Activated CD4-positive, alpha-beta T cell treated with anti-CD3 and anti-CD28 coated beads, Interleukin-2, Interleukin-4, amounts not matched to agents 100 ng/mL and 50 ng/mL, durations not matched to agents 16 hours and 8 hours (primary cell): Measurements from ENCODE around the gene CAMK1.

Experiments used
- DNase-seq: peaks from one replicate; pipeline ENCODE4 v3.0.0-alpha.2; 2020; ENCODE audit warnings: low spot score

Gene CAMK1

DNA sequence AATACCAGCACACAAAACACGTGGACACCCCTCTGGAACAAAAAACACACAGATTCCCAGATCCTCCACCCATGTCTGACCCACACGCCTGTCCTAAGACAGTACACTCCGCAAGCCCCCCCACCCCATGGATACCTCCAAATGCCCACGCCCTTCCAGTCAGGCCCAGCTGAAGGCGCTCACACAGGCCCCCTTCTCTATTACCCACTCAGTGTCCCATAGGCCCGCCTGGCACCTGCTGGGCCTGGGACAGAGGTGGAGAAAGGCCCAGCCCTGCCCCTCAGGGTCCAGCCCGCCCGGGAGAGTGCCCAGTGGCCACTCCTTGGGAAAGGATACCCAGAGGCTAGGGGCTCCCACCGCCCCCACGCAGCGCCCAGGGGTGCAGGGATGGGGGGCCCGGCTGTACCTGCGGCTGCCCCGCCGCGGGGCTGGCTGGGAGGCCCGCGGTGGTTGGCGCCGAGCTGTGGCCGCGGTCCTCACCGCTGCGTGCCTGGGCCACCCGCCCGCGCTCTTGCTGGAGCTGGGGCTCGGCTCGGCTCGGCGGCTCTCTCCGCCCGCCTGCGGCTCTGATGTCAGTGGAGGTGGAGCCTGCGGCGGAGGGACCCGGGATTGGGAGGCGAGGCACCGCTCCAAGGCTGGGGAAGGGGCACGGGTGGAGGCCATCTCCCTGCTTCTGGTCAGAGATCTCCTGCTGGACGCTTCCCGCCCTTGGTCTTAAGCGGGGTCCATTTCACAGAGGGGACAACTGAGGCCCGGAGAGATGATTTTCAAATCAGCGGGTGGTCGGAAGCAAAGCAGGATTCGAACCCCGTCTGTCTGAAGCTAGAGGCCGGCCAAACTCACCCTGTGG is at the start of gene CAMK1:
Gene CAMK1 (minus strand): TSS at position 522 of the 850 bp plus-strand sequence. CDS start 2,198 bp downstream, outside the sequence.
- peak; percentile 64 for DNase-seq

DNA sequence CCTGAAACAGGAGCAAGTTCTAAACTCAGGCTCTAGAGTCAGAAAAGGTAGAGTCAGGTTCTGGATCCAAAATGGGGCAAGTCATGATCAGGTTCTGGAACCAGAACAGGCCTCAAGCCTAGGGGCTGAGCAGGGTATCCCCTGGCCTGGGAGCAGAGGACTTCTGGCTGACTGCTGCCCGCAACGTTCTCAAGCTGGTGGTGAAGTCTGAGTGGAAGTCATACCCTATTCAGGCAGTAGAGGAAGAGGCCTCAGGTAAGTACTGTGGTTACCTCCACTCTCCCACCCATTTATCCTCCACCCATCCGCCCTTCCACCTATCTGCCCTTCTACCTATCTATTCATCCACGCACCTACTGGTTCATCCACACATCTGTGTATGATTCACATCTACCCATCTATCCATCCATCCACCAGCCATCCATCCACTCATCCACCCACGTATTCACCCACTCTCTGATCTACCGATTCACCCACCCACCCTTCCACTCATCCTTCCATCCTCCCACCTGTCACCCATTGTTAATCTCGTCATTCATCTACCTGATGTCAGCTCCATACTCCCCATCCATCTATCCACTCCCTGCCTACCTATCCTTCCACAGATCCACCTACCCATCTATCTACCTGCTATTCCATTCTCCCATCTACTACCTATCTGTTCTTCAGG is 49.1 kb upstream of the CAMK1 start:
- DNase-seq = no peak

DNA sequence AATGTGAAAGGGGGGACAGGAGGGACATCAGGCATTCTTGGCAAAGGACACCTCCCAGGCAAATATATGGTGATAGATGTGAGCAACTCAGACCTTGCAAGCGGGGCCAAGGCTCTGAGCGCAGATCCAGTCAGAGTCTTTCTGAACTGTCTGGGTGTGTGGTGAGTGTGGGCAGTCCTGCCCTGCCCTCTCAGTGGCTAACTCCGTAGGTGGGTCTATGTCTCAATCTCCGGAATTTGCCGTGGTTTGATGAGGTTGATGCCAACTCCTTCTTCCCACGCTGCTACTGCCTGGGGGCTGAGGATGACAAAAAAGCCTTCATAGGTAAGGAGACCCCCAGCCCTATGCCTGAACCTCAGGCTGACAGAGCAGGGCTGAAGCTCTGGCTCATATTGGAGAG is 47.7 kb upstream of the CAMK1 start:
- no peak for DNase-seq

DNA sequence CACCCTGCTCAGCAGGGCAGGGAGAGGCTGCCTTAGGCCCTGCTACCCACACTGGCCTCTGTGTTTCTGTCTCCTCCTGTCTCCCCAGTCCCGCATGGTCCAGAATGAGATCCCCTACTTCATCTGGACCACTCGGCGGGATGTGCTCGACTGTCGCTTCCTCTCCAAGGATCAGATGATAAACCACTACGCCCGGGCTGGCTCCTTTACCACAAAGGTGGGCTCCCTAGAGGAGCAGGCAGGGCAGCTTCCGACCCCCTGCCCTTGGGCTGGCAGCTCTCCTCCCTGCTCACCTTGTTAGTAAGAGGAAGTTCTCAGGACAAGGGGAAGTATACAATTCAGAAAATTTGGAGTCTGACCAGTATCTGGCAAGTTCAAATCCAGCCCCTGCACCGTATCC is 46.2 kb upstream of the CAMK1 start:
- no peak for DNase-seq

DNA sequence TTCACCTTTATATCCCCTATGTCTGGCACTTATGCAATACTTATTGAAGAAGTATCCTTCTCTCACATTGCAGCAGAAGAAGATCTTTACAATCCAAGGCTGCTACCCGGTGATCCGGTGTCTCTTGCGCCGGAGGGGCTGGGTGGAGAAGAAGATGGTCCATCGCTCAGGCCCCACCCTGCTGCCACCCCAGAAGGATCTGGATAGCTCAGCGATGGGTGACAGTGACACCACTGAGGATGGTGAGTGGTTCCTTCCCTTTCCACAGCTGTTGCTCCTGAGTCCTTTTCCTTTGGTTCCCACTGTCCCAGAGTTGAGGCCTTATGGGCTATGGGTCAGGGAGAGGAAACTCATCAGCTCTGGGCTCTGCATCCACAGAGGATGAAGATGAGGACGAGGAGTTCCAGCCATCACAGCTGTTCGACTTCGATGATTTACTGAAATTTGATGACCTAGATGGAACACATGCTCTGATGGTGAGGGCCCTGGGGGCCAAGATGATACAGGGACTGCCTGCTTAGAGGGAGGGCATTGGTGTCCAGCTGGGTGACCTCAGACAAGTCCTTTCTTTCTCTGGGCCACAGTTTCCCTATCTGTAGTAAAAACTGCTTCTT is 43.2 kb upstream of the CAMK1 start:
- DNase-seq = no peak

DNA sequence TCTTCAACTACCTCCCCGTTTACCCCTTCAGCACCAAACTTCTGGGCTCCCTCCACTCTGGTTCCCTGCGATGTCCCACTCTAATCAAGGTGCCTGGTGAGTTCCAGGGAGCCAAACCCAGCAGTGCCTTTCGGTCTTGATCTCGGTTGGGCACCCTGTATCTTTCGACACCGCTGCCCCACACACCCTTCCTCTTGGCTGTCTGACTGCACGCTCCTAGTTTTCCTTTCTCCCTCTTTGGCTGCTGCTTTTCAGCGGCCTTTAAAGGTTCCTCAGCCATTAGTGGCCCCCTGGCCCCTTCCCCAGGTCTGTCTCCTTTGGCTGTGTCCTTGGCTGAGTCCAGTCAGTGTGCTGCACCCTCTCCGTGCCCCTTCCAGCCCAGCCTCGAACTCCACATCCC is 41.1 kb upstream of the CAMK1 start:
- DNase-seq = no peak

DNA sequence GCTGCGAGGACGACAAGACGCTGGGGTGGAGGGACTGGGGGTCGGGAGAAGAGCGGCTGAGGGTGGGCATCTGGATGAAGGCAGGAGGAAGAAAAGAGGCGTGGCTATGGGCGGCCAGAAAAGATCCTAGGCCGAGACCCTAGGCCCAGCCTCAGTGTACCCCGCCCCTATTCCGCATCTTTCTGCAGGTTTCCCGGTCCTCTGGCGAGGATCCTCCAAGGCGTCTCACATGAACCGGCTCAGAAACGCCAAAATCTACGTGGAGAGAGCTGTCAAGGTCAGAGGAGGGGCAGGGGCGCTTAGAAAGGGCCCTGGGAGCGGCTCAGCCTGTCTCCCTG is 40.7 kb upstream of the CAMK1 start:
- DNase-seq = no peak

DNA sequence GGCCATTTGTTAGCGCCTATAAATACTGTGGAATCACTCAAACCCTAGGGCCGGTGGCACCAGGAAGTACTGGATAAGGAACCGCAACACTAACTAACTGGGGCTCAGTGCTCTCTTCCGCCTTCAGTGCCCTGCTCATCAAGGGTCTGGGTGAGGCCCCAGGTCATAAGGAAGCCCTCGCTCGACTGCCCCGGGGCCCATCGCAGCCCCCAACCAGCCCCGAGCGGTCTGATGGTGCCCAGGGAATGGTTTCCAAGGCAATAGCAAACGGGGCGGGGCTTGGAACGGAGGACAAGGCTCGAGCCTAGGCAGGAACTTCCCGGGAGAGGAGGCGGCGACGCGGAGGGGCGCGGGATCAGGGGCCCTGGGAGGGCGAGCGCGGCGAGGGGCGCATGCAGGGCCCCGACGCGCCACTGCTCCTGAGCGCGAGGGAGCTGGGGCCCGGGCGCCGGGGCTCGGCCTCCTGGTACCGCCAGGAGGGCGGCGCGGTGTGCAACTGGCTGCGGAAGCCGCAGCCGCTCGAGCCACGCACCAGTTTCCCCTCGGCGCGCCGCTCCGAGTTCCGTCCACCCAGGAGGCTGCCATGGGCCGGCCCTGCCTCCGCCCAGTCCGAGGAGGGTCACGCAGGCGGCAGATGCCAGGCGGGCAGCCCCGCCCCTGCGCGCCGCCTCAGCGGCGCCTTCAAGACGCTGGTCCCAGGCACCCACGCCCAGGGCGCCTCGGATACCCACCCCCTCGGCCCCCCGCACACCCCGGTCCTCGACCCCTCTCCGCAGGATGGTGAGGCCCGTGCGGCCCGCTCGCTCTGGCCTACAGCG is 40.1 kb upstream of the CAMK1 start, which contains the start of gene TTLL3:
Gene TTLL3 (plus strand): TSS at position 648 of the 818 bp plus-strand sequence. CDS start 400 bp downstream, outside the sequence.
- peak; percentile 31 for DNase-seq

DNA sequence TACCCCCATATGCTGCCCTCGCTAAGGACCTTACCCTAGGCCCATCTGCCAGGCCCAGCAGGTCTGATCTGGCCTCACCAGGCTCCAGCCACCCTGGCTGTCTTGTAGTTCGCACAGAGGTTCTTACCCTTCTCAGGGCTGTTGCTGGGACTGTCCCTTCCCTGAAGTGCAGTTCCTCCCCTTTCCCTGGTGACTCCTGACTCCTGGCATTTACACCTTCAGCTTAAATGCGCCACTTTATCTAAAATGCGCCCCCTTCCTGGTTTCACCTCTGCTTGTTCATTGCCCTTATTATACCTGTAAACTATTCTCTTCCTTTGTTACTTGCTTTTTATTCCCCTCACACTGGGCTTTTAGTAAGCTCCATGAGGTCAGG is 39.5 kb upstream of the CAMK1 start:
- DNase-seq = peak; percentile 9

DNA sequence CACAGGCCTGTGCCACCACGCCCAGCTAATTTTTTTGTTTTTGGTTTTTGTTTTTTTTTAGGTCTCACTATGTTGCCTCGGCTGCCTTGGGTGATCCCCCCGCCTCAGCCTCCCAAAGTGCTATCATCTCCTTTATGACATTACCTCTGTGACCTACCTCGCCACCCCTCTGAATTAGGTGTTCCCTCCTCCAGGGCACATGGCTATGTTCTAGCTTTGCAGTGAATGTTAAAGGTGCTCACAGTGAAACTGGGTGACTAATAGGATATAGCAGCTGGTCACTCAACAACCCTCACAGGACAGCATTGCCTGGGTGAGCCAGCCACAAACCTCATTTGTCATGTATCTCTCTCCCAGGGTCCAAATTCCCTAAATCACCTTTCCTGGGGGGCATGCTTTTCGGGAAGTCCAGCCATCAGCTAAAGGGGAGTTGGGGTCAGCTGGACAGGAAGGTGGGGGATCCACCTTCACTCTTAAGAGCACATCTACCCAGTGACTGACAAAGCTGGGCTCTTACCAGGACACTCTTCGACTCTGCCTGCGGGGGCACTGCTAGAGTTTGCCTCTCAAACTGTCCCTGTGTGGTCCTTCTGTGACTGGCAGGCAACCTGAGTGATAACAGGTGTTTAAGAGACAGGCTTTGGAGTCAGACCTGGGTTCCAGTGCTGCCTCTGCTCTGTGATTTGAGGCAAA is 38.7 kb upstream of the CAMK1 start:
- peak; percentile 55 for DNase-seq

DNA sequence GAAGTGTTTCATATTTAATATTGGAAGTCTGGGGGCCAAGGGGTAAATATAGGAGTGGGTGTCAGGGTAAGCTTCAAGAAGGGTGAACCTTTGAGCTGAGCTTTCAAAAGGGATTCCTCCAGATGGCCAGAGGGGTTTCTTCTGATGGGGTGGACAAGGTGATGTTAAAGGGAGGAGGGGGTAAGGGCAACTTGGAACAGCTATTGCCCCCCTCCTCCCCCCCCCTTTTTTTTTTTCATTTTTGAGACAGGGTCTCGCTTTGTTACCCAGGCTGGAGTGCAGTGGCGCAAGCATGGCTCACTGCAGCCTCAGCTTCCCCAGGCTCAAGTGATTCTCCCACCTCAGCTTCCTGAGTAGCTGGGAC is 38.2 kb upstream of the CAMK1 start:
- DNase-seq = no peak

DNA sequence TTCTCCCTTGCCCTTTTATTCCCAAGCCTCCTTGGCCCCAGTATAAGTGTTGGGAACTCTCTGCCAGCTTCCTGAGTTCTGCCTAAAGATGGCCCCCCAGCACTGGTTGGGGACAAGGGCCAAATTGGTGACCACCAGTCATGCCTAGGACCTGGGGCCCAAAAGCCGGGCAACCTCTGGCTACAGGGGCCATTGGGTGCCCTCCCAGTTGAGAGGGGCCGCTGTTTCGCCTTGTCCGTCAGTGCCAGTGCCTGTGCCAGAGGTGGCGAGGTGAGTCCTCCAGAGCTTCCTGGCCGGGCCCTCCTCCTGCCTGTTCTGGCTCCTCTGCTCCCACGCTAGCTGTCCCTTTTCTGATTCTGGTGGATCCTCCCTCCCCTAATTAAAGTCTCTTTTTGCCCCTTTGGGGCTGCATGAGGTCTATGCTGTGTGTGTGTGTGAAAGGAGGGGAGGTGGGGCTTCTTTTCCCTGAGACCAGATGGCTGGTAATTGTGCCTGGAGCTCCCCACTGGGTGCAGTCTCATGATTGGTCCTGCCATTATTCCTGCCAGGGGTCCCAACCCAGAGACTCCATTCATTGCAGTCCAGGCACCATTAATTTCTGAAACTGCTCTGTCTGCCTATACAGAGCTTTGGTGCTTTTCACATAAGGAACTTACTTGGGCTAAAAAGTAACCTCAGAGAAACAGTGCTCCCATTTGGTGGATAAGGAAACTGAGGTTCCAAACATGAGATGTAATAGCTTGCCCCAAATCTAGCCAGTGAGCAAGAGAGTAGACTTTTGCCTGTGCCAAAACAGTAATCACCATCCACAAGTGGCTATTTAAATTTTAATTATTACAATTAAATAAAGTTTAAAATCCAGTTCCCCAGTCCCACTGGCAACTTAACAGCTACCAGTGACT is 37.2 kb upstream of the CAMK1 start:
- no peak for DNase-seq

DNA sequence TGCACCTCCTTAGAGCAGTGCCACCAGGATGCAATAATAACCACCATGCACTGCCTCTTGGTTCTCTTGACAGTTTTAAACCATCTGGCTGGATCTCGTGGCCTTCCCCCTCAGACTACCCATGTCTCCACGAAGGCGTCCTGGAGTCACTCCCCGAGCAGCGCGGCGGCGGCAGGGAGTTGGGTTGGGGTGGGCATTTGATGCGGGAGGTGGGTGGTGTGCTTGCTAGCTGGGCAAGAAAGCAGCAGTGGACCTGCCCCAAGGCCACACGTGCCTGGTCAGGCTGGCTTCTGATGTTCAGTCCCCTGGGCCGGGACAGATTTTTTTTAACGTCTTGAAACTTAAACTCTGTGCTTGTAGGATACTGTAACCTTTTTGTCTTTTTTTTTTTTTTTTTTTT is 36.4 kb upstream of the CAMK1 start:
- DNase-seq = no peak

DNA sequence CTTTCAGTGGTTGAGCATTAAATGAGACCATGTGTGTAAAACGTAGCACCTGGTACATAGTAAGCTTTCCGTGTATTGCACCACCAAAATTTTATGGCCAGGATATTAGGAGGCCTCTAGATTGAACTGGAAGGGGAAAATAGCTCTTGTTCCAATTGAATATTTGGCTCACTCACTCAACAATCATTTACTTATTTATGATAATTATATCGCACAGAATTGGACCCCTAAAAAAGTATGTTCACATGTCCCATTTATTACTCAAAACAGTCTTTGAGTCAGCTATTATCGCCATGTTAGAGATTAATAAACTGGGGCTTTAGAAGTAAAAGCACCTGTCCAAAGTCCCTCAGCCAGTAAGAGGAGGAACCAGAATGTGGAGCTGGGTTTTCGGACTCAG is 35.2 kb upstream of the CAMK1 start:
- DNase-seq = no peak

DNA sequence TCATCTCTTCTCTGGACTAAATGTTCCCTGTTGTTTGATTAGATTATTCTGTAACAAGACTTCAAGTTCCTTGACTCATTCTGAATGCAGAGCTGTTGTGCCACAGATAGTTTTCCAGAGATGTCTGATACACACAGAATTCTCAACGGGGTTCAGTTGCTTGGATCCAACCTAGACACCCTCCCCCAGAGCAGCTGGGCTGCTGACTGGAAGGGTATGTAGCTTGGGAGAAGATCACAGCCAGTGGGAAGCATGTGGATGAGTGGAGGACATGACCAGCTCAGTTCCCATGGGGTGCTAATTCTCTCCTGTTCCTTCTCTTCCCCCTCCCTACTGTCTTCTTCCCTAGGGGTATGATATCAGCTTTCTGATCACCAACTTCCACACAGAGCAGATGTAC is 33.7 kb upstream of the CAMK1 start:
- DNase-seq = no peak

DNA sequence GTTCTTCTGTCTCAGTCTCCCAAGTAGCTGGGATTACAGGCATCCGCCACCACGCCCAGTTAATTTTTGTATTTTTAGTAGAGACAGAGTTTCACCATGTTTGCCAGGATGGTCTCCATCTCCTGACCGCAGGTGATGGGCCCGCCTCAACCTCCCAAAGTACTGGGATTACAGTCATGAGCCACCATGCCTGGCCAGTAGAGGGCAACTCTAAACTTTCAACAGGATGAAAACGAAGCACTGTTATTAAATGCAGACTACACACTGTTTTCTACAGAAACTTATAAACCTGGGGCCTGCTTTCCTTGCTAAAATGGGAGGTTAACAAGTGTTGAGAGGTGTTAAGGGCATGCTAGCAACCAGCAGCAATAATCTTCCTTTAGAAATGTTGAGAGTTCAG is 30.8 kb upstream of the CAMK1 start:
- no peak for DNase-seq

DNA sequence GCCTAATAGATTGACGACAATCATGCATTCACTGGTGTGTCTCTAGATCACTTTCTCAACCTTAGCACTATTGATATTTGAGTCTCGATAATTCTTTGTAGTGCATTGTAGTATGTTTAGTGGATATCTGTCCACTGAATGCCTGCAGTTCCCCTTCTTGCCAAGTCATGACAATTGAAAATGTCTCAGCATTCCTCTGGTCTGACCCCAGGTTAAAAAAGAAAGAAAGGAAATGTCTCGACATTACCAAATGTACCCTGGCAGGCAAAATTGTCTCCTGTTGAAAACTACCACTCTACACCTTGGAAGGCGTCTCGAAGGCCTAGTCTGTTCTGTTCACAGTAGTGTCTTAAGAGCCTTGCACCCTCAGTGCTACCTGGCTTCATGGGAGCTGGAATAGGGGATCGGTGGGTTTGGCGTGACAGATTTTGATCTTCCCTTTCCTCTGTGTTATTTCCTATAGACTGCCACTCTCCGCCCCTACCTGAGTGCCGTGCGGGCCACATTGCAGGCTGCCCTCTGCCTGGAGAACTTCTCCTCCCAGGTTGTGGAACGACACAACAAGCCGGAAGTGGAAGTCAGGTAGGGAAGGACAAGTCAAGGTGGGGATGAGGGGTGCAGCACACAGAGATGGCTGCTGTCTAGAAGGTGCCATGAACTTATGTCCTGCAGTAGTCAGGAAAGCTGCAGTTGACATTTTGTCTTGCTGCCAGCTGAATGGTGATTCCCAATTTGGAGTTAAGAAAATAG is 27.6 kb upstream of the CAMK1 start:
- no peak for DNase-seq

DNA sequence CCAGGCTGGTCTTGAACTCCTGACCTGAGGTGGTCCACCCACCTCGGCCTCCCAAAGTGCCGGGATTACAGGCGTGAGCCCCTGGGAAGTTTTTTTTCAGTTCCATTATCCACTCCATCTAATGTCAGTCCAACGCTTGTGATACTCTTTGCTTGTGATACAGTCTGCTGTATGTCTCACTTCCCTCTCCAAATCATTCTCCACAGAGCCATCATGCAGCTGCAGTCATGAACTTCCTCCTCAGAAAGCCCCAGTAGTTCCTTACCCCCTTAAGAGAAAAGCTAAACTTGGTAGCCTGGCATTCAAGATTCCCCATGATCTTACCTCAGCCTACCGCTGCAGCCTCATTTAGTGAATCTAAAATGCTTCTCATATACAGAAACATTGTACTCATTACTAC is 25.5 kb upstream of the CAMK1 start:
- no peak for DNase-seq

DNA sequence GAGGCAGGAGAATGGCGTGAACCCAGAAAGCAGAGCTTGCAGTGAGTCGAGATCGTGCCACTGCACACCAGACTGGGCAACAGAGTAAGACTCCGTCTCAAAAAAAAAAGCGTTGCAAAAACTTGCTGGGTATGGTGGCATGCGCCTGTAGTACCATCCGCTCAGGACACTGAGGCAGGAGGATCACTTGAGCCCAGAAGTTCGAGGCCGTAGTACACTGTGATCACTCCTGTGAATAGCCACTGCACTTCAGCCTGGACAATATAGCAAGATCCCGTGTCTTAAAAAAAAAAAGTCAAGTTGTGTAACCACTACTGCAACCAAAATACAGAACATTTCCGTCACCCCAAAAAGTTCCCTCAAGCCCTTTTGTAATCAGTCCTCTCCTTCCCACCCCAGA is 24.7 kb upstream of the CAMK1 start:
- DNase-seq = no peak

DNA sequence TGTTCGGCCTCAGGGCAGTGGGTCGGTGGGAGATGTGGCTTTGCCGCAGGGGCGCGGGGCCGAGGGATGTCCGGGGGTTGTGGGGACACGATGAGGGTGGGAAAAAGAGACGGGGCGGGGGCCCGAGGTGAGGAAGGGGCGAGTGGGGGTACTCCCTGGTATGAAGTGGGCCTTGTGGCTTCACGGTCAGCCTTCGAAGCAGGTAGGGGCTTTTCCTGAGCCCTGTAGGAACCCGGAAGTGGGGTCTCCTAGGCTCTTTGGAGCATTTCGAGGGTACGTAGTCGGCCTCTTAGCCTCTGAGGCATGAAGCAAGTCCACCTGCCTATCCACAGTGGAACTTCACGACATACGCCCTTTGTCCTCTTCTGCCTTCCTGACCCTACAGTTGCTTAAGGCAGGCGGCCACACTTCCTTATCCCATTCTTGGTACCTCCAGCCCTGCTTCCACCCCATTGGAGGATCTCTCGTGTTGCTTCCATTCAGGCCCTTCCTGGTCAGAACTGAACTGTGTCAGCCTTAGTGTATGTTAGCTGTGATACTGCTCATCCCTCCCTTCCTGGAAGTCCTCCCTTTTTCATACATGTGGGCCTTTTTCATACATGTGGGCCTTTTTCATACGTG is 23.5 kb upstream of the CAMK1 start:
- DNase-seq = peak; percentile 51
